CD14-positive monocyte (primary cell): ENCODE data around the gene EPGN. TPM values are rescaled to one million over a fixed set of nuclear protein-coding genes. Genes with fewer than 3 reads are reported as not detected.

Experiments used
- DNase-seq, 3 donors: peaks; one replicate each; pipeline ENCODE4 v3.0.0-alpha.2; 2011 to 2022
- H2AFZ ChIP-seq: 2 replicates; pipeline ENCODE4 v1.6.0; 2012; ENCODE audit warnings: mild to moderate bottlenecking, low read depth, low read length, inconsistent platforms; ENCODE audit not compliant: insufficient read depth, poor library complexity, severe bottlenecking
- H3K27ac ChIP-seq, 2 donors: 1 replicate in 1 of 2; 2 replicates in 1 of 2; pipeline ENCODE4 v1.5.1; 2012 to 2013; ENCODE audit warnings: low read length in 2 of 2, control low read depth in 1 of 2, inconsistent platforms in 1 of 2, low read depth in 1 of 2, mild to moderate bottlenecking in 1 of 2
- H3K27me3 ChIP-seq, 2 donors: one replicate each; pipeline versions ENCODE4 v1.6.0 to v1.6.1; 2011 to 2013; ENCODE audit warnings: low read length in 2 of 2; ENCODE audit not compliant: control insufficient read depth in 2 of 2, insufficient read depth in 2 of 2
- H3K36me3 ChIP-seq, 2 donors: replicated peaks in 1 of 2; 1 replicate in 1 of 2; 2 replicates in 1 of 2; pipeline versions ENCODE4 v1.5.1 to v1.6.1; 2012 to 2013; ENCODE audit warnings: low read length in 2 of 2, control low read depth in 1 of 2, inconsistent platforms in 1 of 2, mild to moderate bottlenecking in 1 of 2; ENCODE audit not compliant: insufficient read depth in 2 of 2, control insufficient read depth in 1 of 2
- H3K4me1 ChIP-seq, 2 donors: 1 replicate in 1 of 2; 2 replicates in 1 of 2; pipeline versions ENCODE4 v1.5.1 to v1.6.1; 2012 to 2013; ENCODE audit warnings: low read length in 2 of 2, control low read depth in 1 of 2, inconsistent platforms in 1 of 2, mild to moderate bottlenecking in 1 of 2, moderate library complexity in 1 of 2; ENCODE audit not compliant: insufficient read depth in 2 of 2, control insufficient read depth in 1 of 2
- H3K4me2 ChIP-seq: replicated peaks from 2 replicates; pipeline ENCODE3; 2012; ENCODE audit warnings: low read length, moderate library complexity, mild to moderate bottlenecking; ENCODE audit not compliant: poor library complexity, severe bottlenecking; ENCODE audit errors: extremely low read depth
- H3K4me3 ChIP-seq, 3 experiments: fragments of 200-600 bp in 1 of 3; sonication (generic) in 1 of 3; replicated peaks in 1 of 3; 1 replicate in 2 of 3; 2 replicates in 1 of 3; pipeline ENCODE4 v1.5.1; 2011 to 2013; ENCODE audit warnings: low read length in 3 of 3, mild to moderate bottlenecking in 3 of 3, control low read depth in 2 of 3, low read depth in 2 of 3, inconsistent platforms in 1 of 3, moderate library complexity in 1 of 3
- H3K79me2 ChIP-seq: 2 replicates; pipeline ENCODE4 v1.6.0; 2012; ENCODE audit warnings: mild to moderate bottlenecking, control low read depth, inconsistent platforms, low read length, moderate library complexity; ENCODE audit not compliant: insufficient read depth
- H3K9ac ChIP-seq: 2 replicates; pipeline ENCODE4 v1.6.0; 2017; ENCODE audit warnings: low read length, mild to moderate bottlenecking; ENCODE audit not compliant: insufficient read depth, poor library complexity, severe bottlenecking
- H3K9me3 ChIP-seq, 2 donors: replicated peaks in 1 of 2; 1 replicate in 1 of 2; 2 replicates in 1 of 2; pipeline versions ENCODE4 v1.5.1 to v1.6.1; 2012 to 2013; ENCODE audit warnings: low read length in 2 of 2, control low read depth in 1 of 2; ENCODE audit not compliant: control insufficient read depth in 1 of 2, insufficient read depth in 1 of 2
- H4K20me1 ChIP-seq: 2 replicates; pipeline ENCODE4 v1.6.0; 2012; ENCODE audit warnings: mild to moderate bottlenecking, low read length, control low read depth, moderate library complexity; ENCODE audit not compliant: insufficient read depth
- H3K27ac Mint-ChIP-seq, 7 donors: one replicate each; pipeline ENCODE4 v1.8.0; 2020; ENCODE audit warnings: mild to moderate bottlenecking in 7 of 7, mixed read lengths in 7 of 7, moderate library complexity in 6 of 7, inconsistent platforms in 2 of 7
- H3K27me3 Mint-ChIP-seq, 3 donors: one replicate each; pipeline ENCODE4 v1.8.0; 2021 to 2022; ENCODE audit warnings: low read depth in 3 of 3, mild to moderate bottlenecking in 3 of 3, mixed read lengths in 3 of 3, moderate library complexity in 3 of 3, inconsistent platforms in 1 of 3
- H3K36me3 Mint-ChIP-seq, 2 donors: one replicate each; pipeline ENCODE4 v1.8.0; 2020; ENCODE audit warnings: mixed read lengths in 2 of 2, inconsistent platforms in 1 of 2, mild to moderate bottlenecking in 1 of 2
- H3K4me1 Mint-ChIP-seq: one replicate; pipeline ENCODE4 v1.8.0; 2020; ENCODE audit warnings: mild to moderate bottlenecking, mixed read lengths
- H3K4me3 Mint-ChIP-seq, 2 donors: one replicate each; pipeline ENCODE4 v1.8.0; 2020; ENCODE audit warnings: mild to moderate bottlenecking in 2 of 2, mixed read lengths in 2 of 2, moderate library complexity in 1 of 2
- H3K9me3 Mint-ChIP-seq, 7 donors: one replicate each; pipeline ENCODE4 v1.8.0; 2020 to 2022; ENCODE audit warnings: mixed read lengths in 7 of 7, mild to moderate bottlenecking in 6 of 7, moderate library complexity in 6 of 7, inconsistent platforms in 2 of 7
- CTCF ChIP-seq: fragments of 200-600 bp; IDR thresholded peaks from one replicate; pipeline ENCODE4 v1.8.0; 2022; ENCODE audit warnings: antibody characterized with exemption, mild to moderate bottlenecking
- WGBS: methylation state at CpG from one replicate; pipeline ENCODE4 v1.1.5; 2013; ENCODE audit warnings: missing lambda C conversion rate; ENCODE audit not compliant: insufficient coverage; 5-methylcytosine and 5-hydroxymethylcytosine counted together
- intact Hi-C, 2 donors: fragments of 100-400 bp; cut with micrococcal nuclease; formaldehyde crosslinking; loops; one replicate each; pipeline versions ENCODE4 v1.15.0 to v1.15.1; 2023
- polyA plus RNA-seq, 3 donors: library from polyadenylated mRNA; depleted of rRNA in 1 of 3; unstranded in 2 of 3; stranded (reverse) in 1 of 3; fragments of 300-500 nt in 2 of 3; fragments of >200 nt in 1 of 3; fragmentation: Illumina TruSeq in 2 of 3; gene quantifications; 1 replicate in 2 of 3; 2 replicates in 1 of 3; pipeline ENCODE4 v1.2.3, GENCODE V29; 2012 to 2021

Gene EPGN
- polyA plus RNA-seq, 3 donors, result not detected

- no peaks in the 10 kb centered on the region for H3K36me3 Mint-ChIP-seq
- intact Hi-C loops, result loop anchor here (5.0 to 10.0 kb wide), 7 partner anchors 44 to 349 kb away; partner anchors contain the start of genes AREG (in 1 of the 2) and EREG (in 1 of the 2)
- Histone ChIP-seq H3K36me3 (no peaks in the 10 kb centered on the region), H3K4me2 (no peak overlapping the region), H3K9ac (no peak overlapping the region), H2AFZ (no peak overlapping the region), H3K27me3 (no peaks in the 10 kb centered on the region), H3K27ac (no peak overlapping the region), H3K79me2 (no peaks in the 10 kb centered on the region), H3K4me3 (no peak overlapping the region), H3K4me1 (peaks cover 8 to 11% of the 10 kb centered on the region in 2 donors), H3K9me3 (no peaks in the 10 kb centered on the region), H4K20me1 (no peaks in the 10 kb centered on the region)
- no peak overlapping the region for H3K4me3 Mint-ChIP-seq
- TF ChIP-seq CTCF, result no peak
- peaks cover 0 to 2% (median 0%) of the 10 kb centered on the region in 3 donors for H3K27me3 Mint-ChIP-seq
- no peaks in the 10 kb centered on the region for H3K9me3 Mint-ChIP-seq
- no CpG with 5 or more reads among the region's 4 CpGs for WGBS
- DNase-seq, result no peak
- H3K4me1 Mint-ChIP-seq, result peaks cover 28% of the 10 kb centered on the region
- no peak overlapping the region for H3K27ac Mint-ChIP-seq
Measured at GRCh38 chr4:74323663-74324062, 15.4 kb downstream of the EPGN start.

GRCh38 chr4:74324262-74324661 is 16.0 kb downstream of the EPGN start:
- H3K4me2 ChIP-seq, result no peak overlapping the region
- no peaks in the 10 kb centered on the region for H4K20me1 ChIP-seq
- H2AFZ ChIP-seq, result no peak overlapping the region
- Mint-ChIP-seq H3K4me3 (no peak overlapping the region), H3K4me1 (peaks cover 34% of the 10 kb centered on the region), H3K9me3 (peaks cover 0 to under 1% (median 0%) of the 10 kb centered on the region in 7 donors), H3K36me3 (no peaks in the 10 kb centered on the region), H3K27ac (peak overlapping the region in 1 of 7 donors; percentile 75), H3K27me3 (peaks cover 0 to under 1% (median 0%) of the 10 kb centered on the region in 3 donors)
- intact Hi-C loops, result loop anchor here (5.0 to 10.0 kb wide), 7 partner anchors 43 to 348 kb away; partner anchors contain the start of genes AREG (in 1 of the 2) and EREG (in 1 of the 2)
- H3K27ac ChIP-seq, result no peak overlapping the region
- no CpG with 5 or more reads among the region's 3 CpGs for WGBS
- no peaks in the 10 kb centered on the region for H3K79me2 ChIP-seq
- no peaks in the 10 kb centered on the region for H3K27me3 ChIP-seq
- H3K4me1 ChIP-seq, result peaks cover 8 to 11% of the 10 kb centered on the region in 2 donors
- no peaks in the 10 kb centered on the region for H3K36me3 ChIP-seq
- no peak for TF ChIP-seq CTCF
- no peak overlapping the region for H3K4me3 ChIP-seq
- no peaks in the 10 kb centered on the region for H3K9me3 ChIP-seq
- H3K9ac ChIP-seq, result no peak overlapping the region
- no peak for DNase-seq
